SK-N-SH treated with all-trans-retinoic acid at 6 μM for 48 hours (cell line): Measurements from ENCODE around the gene ABCB8.

Experiments used
- ARNTL ChIP-seq: fragments of 450-650 bp; formaldehyde crosslinking; IDR thresholded peaks from 2 replicates; pipeline ENCODE4 v1.5.0; 2020; ENCODE audit warnings: low read depth, mild to moderate bottlenecking, moderate library complexity, borderline replicate concordance
- CREB5 ChIP-seq: fragments of 250-450 bp; sonication (Bioruptor Pico); IDR thresholded peaks from 2 replicates; pipeline ENCODE4 v1.5.1; 2020; ENCODE audit warnings: low read depth, mild to moderate bottlenecking, moderate library complexity
- CSDC2 ChIP-seq: fragments of 250-450 bp; sonication (Bioruptor Pico); IDR thresholded peaks from 2 replicates; pipeline ENCODE4 v1.5.0; 2020; ENCODE audit warnings: mild to moderate bottlenecking, moderate library complexity
- CSRNP3 ChIP-seq: fragments of 250-450 bp; sonication (Bioruptor Pico); IDR thresholded peaks from 2 replicates; pipeline ENCODE4 v1.5.1; 2021; ENCODE audit warnings: mild to moderate bottlenecking, moderate library complexity
- GLIS3 ChIP-seq: fragments of 250-450 bp; sonication (Bioruptor Pico); IDR thresholded peaks from 2 replicates; pipeline ENCODE4 v1.5.0; 2020; ENCODE audit warnings: mild to moderate bottlenecking, moderate library complexity
- PATZ1 ChIP-seq: fragments of 250-450 bp; sonication (Bioruptor Pico); IDR thresholded peaks from 2 replicates; pipeline ENCODE4 v1.8.0; 2020; ENCODE audit warnings: mild to moderate bottlenecking, moderate library complexity, borderline replicate concordance
- TCF4 ChIP-seq: fragments of 250-450 bp; sonication (Bioruptor Pico); IDR thresholded peaks from 2 replicates; pipeline ENCODE4 v1.8.0; 2021; ENCODE audit warnings: mild to moderate bottlenecking, moderate library complexity, borderline replicate concordance
- TOX ChIP-seq: fragments of 250-450 bp; sonication (Bioruptor Pico); IDR thresholded peaks from 2 replicates; pipeline ENCODE4 v1.8.0; 2021; ENCODE audit warnings: mild to moderate bottlenecking, moderate library complexity, borderline replicate concordance
- ZFP3 ChIP-seq: fragments of 250-450 bp; sonication (Bioruptor Pico); IDR thresholded peaks from 2 replicates; pipeline ENCODE4 v1.5.0; 2020; ENCODE audit warnings: mild to moderate bottlenecking, moderate library complexity
- ZFP30 ChIP-seq: fragments of 450-650 bp; formaldehyde crosslinking; IDR thresholded peaks from 2 replicates; pipeline ENCODE4 v1.5.0; 2022; ENCODE audit warnings: mild to moderate bottlenecking, moderate library complexity
- ZNF565 ChIP-seq: fragments of 450-650 bp; formaldehyde crosslinking; conservative IDR thresholded peaks from 2 replicates; pipeline ENCODE4 v1.5.0; 2020; ENCODE audit warnings: low read depth, mild to moderate bottlenecking, moderate library complexity
- ZNF8 ChIP-seq: fragments of 450-650 bp; formaldehyde crosslinking; IDR thresholded peaks from 2 replicates; pipeline ENCODE4 v1.5.0; 2020; ENCODE audit warnings: mild to moderate bottlenecking, moderate library complexity
- TF ChIP-seq, protein P1 (sequence below): fragments of 250-450 bp; sonication (Bioruptor Pico); IDR thresholded peaks from 2 replicates; pipeline ENCODE4 v1.5.0; 2020; ENCODE audit warnings: mild to moderate bottlenecking, moderate library complexity

- TF ChIP-seq, protein P1, sequence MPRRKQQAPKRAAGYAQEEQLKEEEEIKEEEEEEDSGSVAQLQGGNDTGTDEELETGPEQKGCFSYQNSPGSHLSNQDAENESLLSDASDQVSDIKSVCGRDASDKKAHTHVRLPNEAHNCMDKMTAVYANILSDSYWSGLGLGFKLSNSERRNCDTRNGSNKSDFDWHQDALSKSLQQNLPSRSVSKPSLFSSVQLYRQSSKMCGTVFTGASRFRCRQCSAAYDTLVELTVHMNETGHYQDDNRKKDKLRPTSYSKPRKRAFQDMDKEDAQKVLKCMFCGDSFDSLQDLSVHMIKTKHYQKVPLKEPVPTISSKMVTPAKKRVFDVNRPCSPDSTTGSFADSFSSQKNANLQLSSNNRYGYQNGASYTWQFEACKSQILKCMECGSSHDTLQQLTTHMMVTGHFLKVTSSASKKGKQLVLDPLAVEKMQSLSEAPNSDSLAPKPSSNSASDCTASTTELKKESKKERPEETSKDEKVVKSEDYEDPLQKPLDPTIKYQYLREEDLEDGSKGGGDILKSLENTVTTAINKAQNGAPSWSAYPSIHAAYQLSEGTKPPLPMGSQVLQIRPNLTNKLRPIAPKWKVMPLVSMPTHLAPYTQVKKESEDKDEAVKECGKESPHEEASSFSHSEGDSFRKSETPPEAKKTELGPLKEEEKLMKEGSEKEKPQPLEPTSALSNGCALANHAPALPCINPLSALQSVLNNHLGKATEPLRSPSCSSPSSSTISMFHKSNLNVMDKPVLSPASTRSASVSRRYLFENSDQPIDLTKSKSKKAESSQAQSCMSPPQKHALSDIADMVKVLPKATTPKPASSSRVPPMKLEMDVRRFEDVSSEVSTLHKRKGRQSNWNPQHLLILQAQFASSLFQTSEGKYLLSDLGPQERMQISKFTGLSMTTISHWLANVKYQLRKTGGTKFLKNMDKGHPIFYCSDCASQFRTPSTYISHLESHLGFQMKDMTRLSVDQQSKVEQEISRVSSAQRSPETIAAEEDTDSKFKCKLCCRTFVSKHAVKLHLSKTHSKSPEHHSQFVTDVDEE (CRISPR knock-in tag), result no peak
- no peak for TF ChIP-seq ZNF8
- TF ChIP-seq ARNTL (CRISPR knock-in tag), result no peak
- TF ChIP-seq ZFP30 (CRISPR knock-in tag), result no peak
- TF ChIP-seq GLIS3, result no peak
- no peak for TF ChIP-seq CSRNP3 (CRISPR knock-in tag)
- TF ChIP-seq CREB5 (CRISPR knock-in tag), result no peak
- TF ChIP-seq TOX (CRISPR knock-in tag), result no peak
- no peak for TF ChIP-seq TCF4 (CRISPR knock-in tag)
- TF ChIP-seq CSDC2 (CRISPR knock-in tag), result no peak
- TF ChIP-seq ZNF565 (CRISPR knock-in tag), result no peak
- no peak for TF ChIP-seq ZFP3
- no peak for TF ChIP-seq PATZ1 (CRISPR knock-in tag)
Measured at GRCh38 chr7:151056666-151057505, 28.6 kb downstream of the ABCB8 start.
